GM23338 (cell line): Measurements from ENCODE around the gene DCST2. TPM values are rescaled to one million over a fixed set of nuclear protein-coding genes. Genes with fewer than 3 reads are reported as not detected.
A peak's percentile ranks its signal among the peaks of the same experiment; 100 is the strongest.

ENCODE experiments used
- ATAC-seq: fragments of 200-7000 bp; cut with Tn5 transposase; 3 replicates; pipeline ENCODE4 v1.9.1; 2020
- DNase-seq: peaks from one replicate; pipeline ENCODE4 v3.0.0-alpha.2; 2015; ENCODE audit warnings: low spot score
- H2AFZ ChIP-seq: fragments of 200-600 bp; sonication (generic); 2 replicates; pipeline ENCODE4 v1.8.0; 2016; ENCODE audit warnings: antibody characterized with exemption, mild to moderate bottlenecking, moderate library complexity
- H3F3A ChIP-seq: fragments of 200-600 bp; sonication (generic); replicated peaks from 2 replicates; pipeline ENCODE4 v1.8.0; 2017; ENCODE audit warnings: antibody characterized with exemption, mixed run types, low read depth
- H3K27ac ChIP-seq: fragments of 200-600 bp; sonication (generic); 2 replicates; pipeline ENCODE4 v1.6.1; 2016; ENCODE audit warnings: low read depth
- H3K27me3 ChIP-seq: fragments of 200-600 bp; sonication (generic); 2 replicates; pipeline ENCODE4 v1.8.0; 2016; ENCODE audit warnings: mild to moderate bottlenecking, mixed run types, moderate library complexity; ENCODE audit not compliant: insufficient read depth
- H3K36me3 ChIP-seq: fragments of 200-600 bp; sonication (generic); 2 replicates; pipeline ENCODE4 v1.8.0; 2016; ENCODE audit warnings: mild to moderate bottlenecking; ENCODE audit not compliant: insufficient read depth
- H3K4me1 ChIP-seq: fragments of 200-600 bp; sonication (generic); 2 replicates; pipeline ENCODE4 v1.8.0; 2016; ENCODE audit warnings: mild to moderate bottlenecking, moderate library complexity; ENCODE audit not compliant: insufficient read depth
- H3K4me2 ChIP-seq: fragments of 200-600 bp; sonication (generic); 2 replicates; pipeline ENCODE4 v1.7.1; 2017; ENCODE audit warnings: mixed run types
- H3K4me3 ChIP-seq: fragments of 200-600 bp; sonication (generic); 2 replicates; pipeline ENCODE4 v1.6.1; 2016; ENCODE audit warnings: mixed run types
- H3K79me2 ChIP-seq: fragments of 200-600 bp; sonication (generic); replicated peaks from 2 replicates; pipeline ENCODE4 v1.8.0; 2017; ENCODE audit warnings: mild to moderate bottlenecking; ENCODE audit not compliant: insufficient read depth
- H3K9me2 ChIP-seq: fragments of 200-600 bp; sonication (generic); 2 replicates; pipeline ENCODE4 v1.8.0; 2017; ENCODE audit not compliant: insufficient read depth
- H4K20me1 ChIP-seq: fragments of 200-600 bp; sonication (generic); replicated peaks from 2 replicates; pipeline ENCODE4 v1.8.0; 2017; ENCODE audit warnings: mild to moderate bottlenecking; ENCODE audit not compliant: insufficient read depth
- H3K27ac Mint-ChIP-seq: 2 replicates; pipeline ENCODE4 v1.8.0; 2020; ENCODE audit warnings: inconsistent platforms, mild to moderate bottlenecking, moderate library complexity, mixed read lengths
- H3K27me3 Mint-ChIP-seq: 3 replicates; pipeline ENCODE4 v1.8.0; 2022; ENCODE audit warnings: low read depth, mild to moderate bottlenecking, moderate library complexity, mixed read lengths, inconsistent platforms; ENCODE audit not compliant: insufficient read depth, poor library complexity
- H3K36me3 Mint-ChIP-seq: 3 replicates; pipeline ENCODE4 v1.8.0; 2021; ENCODE audit warnings: low read depth, mild to moderate bottlenecking, inconsistent platforms, moderate library complexity, mixed read lengths
- H3K4me1 Mint-ChIP-seq: 3 replicates; pipeline ENCODE4 v1.8.0; 2020; ENCODE audit warnings: mild to moderate bottlenecking, inconsistent platforms, mixed read lengths
- H3K4me3 Mint-ChIP-seq: 3 replicates; pipeline ENCODE4 v1.8.0; 2021; ENCODE audit warnings: moderate library complexity, mild to moderate bottlenecking, inconsistent platforms, mixed read lengths
- H3K9me3 Mint-ChIP-seq: 3 replicates; pipeline ENCODE4 v1.8.0; 2020; ENCODE audit warnings: moderate library complexity, mild to moderate bottlenecking, inconsistent platforms, mixed read lengths
- CREB1 ChIP-seq: fragments of 250-450 bp; sonication (Bioruptor Pico); IDR thresholded peaks from 2 replicates; pipeline ENCODE4 v1.5.0; 2020; ENCODE audit warnings: low read depth, mild to moderate bottlenecking, moderate library complexity
- EZH2 ChIP-seq: fragments of 200-600 bp; sonication (generic); IDR thresholded peaks from one replicate; pipeline ENCODE4 v1.8.0; 2017; ENCODE audit warnings: antibody characterized with exemption, mild to moderate bottlenecking, low read depth; ENCODE audit not compliant: unreplicated experiment
- EZH2phosphoT487 ChIP-seq: fragments of 200-600 bp; sonication (generic); IDR thresholded peaks from one replicate; pipeline ENCODE4 v1.8.1; 2018; ENCODE audit warnings: antibody characterized with exemption; ENCODE audit not compliant: unreplicated experiment
- JUNB ChIP-seq: IDR thresholded peaks from one replicate; pipeline ENCODE4 v1.6.1; 2016; ENCODE audit warnings: antibody characterized with exemption; ENCODE audit not compliant: unreplicated experiment
- NANOG ChIP-seq: IDR thresholded peaks from 2 replicates; pipeline ENCODE4 v1.6.1; 2016; ENCODE audit warnings: antibody characterized with exemption, borderline replicate concordance
- POLR2AphosphoS5 ChIP-seq: IDR thresholded peaks from 2 replicates; pipeline ENCODE4 v1.6.1; 2016; ENCODE audit warnings: antibody characterized with exemption, low read depth
- STAT1 ChIP-seq: IDR thresholded peaks from one replicate; pipeline ENCODE4 v1.6.1; 2016; ENCODE audit warnings: antibody characterized with exemption; ENCODE audit not compliant: unreplicated experiment
- ZNF114 ChIP-seq: fragments of 250-450 bp; sonication (Bioruptor Pico); IDR thresholded peaks from 2 replicates; pipeline ENCODE4 v1.5.0; 2020; ENCODE audit warnings: mild to moderate bottlenecking, moderate library complexity
- ZNF331 ChIP-seq: fragments of 250-450 bp; sonication (Bioruptor Pico); IDR thresholded peaks from 2 replicates; pipeline ENCODE4 v1.5.0; 2020; ENCODE audit warnings: low read depth, mild to moderate bottlenecking, moderate library complexity
- polyA plus RNA-seq: library from polyadenylated mRNA; unstranded; fragments of >200 nt; fragmentation: Nextera tagmentation; extraction: Ambion mirVana; gene quantifications from 2 replicates; pipeline ENCODE4 v1.2.1, GENCODE V29; 2016
- total RNA-seq: library from RNA; depleted of rRNA; stranded (reverse); fragments of >200 nt; shearing (Covaris generic); gene quantifications from 2 replicates; pipeline ENCODE4 v1.2.3, GENCODE V29; 2014
- TF ChIP-seq, protein P1 (sequence below): IDR thresholded peaks from one replicate; pipeline ENCODE4 v1.6.1; 2018; ENCODE audit warnings: antibody characterized with exemption; ENCODE audit not compliant: unreplicated experiment
- TF ChIP-seq, protein P2 (sequence below), 2 experiments: fragments of 200-600 bp in 1 of 2; sonication (generic) in 1 of 2; conservative IDR thresholded peaks; 2 replicates each; pipeline versions ENCODE4 v1.5.1 to v1.6.1; 2016 to 2017; ENCODE audit warnings: antibody characterized with exemption in 2 of 2, low read depth in 2 of 2, mild to moderate bottlenecking in 2 of 2, moderate library complexity in 1 of 2
- TF ChIP-seq, protein P3 (sequence below): IDR thresholded peaks from 2 replicates; pipeline ENCODE4 v1.6.1; 2016; ENCODE audit warnings: antibody characterized with exemption
- TF ChIP-seq, protein P4 (sequence below): fragments of 250-450 bp; sonication (Bioruptor Pico); IDR thresholded peaks from 2 replicates; pipeline ENCODE4 v1.5.0; 2020; ENCODE audit warnings: mild to moderate bottlenecking, moderate library complexity

DCST2 gene
- total and polyA plus RNA-seq, 2 experiments from 2014 or later = 0.78 TPM; not detected in 1

DNA sequence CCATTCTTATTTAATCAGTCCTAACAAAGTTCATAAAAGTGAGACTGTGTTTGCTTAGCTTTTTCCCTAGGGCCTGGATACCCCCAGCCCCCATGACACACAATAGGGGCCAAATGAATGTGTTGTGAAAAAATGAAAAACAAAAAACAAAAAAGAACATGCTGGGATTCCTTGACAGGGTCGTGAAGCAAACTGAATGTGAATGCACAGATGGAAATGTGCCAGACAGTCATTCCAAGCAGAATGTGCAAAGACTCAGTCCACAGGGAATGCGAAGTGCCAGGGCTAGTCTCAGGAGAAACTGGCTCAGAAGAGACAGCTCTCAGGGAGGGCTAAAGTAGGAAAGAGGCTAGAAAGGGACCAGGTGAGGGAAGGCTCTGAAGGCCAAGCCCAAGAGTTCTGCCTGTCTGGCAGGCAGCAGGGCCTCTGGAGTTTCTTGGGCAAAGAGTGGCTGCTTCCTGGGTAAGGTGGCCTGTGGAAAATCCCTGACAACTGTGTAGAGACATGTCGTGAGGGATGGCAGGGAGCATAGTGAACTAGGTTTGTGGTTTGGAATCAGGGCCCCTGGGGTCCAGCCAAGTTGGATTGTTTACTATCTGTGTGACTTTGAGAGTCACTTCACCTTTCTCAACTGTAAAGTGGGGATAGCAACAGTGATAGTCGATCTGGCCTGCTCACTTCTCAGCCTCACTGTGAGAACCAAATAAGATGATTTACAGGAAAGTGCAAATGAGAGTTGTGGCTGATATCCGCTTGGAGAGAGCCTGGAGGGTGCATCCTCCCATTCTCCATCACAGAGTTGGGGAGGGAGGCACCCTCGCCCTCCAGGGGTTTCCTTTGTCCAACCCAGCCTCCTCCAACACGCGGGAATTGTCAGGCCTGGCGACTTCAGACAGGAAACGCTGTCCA lies 16.3 kb upstream of the DCST2 start:
- H3K27me3 Mint-ChIP-seq = peaks cover 27% of the 10 kb centered on the region
- Histone ChIP-seq H3K4me1 (peaks cover 18% of the 10 kb centered on the region; the same call in 1 of the 2 replicates), H3K79me2 (no peaks in the 10 kb centered on the region), H3K27me3 (peaks cover 24% of the 10 kb centered on the region), H3K4me2 (peak overlapping the region; percentile 98), H3K36me3 (no peaks in the 10 kb centered on the region), H2AFZ (peak overlapping the region; percentile 97), H4K20me1 (peaks cover 3% of the 10 kb centered on the region; the same call in 1 of the 2 replicates), H3K4me3 (peak overlapping the region; percentile 90), H3F3A (peaks cover 12% of the 10 kb centered on the region; the same call in 1 of the 2 replicates), H3K27ac (no peak overlapping the region), H3K9me2 (no peaks in the 10 kb centered on the region)
- no peak overlapping the region for H3K27ac Mint-ChIP-seq
- TF ChIP-seq EZH2phosphoT487 = no peak
- no peak for TF ChIP-seq ZNF114 (CRISPR knock-in tag)
- TF ChIP-seq, protein P1, sequence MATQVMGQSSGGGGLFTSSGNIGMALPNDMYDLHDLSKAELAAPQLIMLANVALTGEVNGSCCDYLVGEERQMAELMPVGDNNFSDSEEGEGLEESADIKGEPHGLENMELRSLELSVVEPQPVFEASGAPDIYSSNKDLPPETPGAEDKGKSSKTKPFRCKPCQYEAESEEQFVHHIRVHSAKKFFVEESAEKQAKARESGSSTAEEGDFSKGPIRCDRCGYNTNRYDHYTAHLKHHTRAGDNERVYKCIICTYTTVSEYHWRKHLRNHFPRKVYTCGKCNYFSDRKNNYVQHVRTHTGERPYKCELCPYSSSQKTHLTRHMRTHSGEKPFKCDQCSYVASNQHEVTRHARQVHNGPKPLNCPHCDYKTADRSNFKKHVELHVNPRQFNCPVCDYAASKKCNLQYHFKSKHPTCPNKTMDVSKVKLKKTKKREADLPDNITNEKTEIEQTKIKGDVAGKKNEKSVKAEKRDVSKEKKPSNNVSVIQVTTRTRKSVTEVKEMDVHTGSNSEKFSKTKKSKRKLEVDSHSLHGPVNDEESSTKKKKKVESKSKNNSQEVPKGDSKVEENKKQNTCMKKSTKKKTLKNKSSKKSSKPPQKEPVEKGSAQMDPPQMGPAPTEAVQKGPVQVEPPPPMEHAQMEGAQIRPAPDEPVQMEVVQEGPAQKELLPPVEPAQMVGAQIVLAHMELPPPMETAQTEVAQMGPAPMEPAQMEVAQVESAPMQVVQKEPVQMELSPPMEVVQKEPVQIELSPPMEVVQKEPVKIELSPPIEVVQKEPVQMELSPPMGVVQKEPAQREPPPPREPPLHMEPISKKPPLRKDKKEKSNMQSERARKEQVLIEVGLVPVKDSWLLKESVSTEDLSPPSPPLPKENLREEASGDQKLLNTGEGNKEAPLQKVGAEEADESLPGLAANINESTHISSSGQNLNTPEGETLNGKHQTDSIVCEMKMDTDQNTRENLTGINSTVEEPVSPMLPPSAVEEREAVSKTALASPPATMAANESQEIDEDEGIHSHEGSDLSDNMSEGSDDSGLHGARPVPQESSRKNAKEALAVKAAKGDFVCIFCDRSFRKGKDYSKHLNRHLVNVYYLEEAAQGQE = no peak
- TF ChIP-seq, protein P2, sequence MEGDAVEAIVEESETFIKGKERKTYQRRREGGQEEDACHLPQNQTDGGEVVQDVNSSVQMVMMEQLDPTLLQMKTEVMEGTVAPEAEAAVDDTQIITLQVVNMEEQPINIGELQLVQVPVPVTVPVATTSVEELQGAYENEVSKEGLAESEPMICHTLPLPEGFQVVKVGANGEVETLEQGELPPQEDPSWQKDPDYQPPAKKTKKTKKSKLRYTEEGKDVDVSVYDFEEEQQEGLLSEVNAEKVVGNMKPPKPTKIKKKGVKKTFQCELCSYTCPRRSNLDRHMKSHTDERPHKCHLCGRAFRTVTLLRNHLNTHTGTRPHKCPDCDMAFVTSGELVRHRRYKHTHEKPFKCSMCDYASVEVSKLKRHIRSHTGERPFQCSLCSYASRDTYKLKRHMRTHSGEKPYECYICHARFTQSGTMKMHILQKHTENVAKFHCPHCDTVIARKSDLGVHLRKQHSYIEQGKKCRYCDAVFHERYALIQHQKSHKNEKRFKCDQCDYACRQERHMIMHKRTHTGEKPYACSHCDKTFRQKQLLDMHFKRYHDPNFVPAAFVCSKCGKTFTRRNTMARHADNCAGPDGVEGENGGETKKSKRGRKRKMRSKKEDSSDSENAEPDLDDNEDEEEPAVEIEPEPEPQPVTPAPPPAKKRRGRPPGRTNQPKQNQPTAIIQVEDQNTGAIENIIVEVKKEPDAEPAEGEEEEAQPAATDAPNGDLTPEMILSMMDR (conservative IDR thresholded peaks at IDR 0.05; ENCODE audit: low read depth in 2 of 2) = no peak
- no peak for TF ChIP-seq STAT1
- no peak for TF ChIP-seq CREB1
- TF ChIP-seq ZNF331 (CRISPR knock-in tag) = no peak
- TF ChIP-seq NANOG = no peak
- TF ChIP-seq, protein P3, sequence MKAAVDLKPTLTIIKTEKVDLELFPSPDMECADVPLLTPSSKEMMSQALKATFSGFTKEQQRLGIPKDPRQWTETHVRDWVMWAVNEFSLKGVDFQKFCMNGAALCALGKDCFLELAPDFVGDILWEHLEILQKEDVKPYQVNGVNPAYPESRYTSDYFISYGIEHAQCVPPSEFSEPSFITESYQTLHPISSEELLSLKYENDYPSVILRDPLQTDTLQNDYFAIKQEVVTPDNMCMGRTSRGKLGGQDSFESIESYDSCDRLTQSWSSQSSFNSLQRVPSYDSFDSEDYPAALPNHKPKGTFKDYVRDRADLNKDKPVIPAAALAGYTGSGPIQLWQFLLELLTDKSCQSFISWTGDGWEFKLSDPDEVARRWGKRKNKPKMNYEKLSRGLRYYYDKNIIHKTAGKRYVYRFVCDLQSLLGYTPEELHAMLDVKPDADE = no peak
- no peak for TF ChIP-seq POLR2AphosphoS5
- no peak for TF ChIP-seq EZH2
- TF ChIP-seq JUNB = no peak
- TF ChIP-seq, protein P4, sequence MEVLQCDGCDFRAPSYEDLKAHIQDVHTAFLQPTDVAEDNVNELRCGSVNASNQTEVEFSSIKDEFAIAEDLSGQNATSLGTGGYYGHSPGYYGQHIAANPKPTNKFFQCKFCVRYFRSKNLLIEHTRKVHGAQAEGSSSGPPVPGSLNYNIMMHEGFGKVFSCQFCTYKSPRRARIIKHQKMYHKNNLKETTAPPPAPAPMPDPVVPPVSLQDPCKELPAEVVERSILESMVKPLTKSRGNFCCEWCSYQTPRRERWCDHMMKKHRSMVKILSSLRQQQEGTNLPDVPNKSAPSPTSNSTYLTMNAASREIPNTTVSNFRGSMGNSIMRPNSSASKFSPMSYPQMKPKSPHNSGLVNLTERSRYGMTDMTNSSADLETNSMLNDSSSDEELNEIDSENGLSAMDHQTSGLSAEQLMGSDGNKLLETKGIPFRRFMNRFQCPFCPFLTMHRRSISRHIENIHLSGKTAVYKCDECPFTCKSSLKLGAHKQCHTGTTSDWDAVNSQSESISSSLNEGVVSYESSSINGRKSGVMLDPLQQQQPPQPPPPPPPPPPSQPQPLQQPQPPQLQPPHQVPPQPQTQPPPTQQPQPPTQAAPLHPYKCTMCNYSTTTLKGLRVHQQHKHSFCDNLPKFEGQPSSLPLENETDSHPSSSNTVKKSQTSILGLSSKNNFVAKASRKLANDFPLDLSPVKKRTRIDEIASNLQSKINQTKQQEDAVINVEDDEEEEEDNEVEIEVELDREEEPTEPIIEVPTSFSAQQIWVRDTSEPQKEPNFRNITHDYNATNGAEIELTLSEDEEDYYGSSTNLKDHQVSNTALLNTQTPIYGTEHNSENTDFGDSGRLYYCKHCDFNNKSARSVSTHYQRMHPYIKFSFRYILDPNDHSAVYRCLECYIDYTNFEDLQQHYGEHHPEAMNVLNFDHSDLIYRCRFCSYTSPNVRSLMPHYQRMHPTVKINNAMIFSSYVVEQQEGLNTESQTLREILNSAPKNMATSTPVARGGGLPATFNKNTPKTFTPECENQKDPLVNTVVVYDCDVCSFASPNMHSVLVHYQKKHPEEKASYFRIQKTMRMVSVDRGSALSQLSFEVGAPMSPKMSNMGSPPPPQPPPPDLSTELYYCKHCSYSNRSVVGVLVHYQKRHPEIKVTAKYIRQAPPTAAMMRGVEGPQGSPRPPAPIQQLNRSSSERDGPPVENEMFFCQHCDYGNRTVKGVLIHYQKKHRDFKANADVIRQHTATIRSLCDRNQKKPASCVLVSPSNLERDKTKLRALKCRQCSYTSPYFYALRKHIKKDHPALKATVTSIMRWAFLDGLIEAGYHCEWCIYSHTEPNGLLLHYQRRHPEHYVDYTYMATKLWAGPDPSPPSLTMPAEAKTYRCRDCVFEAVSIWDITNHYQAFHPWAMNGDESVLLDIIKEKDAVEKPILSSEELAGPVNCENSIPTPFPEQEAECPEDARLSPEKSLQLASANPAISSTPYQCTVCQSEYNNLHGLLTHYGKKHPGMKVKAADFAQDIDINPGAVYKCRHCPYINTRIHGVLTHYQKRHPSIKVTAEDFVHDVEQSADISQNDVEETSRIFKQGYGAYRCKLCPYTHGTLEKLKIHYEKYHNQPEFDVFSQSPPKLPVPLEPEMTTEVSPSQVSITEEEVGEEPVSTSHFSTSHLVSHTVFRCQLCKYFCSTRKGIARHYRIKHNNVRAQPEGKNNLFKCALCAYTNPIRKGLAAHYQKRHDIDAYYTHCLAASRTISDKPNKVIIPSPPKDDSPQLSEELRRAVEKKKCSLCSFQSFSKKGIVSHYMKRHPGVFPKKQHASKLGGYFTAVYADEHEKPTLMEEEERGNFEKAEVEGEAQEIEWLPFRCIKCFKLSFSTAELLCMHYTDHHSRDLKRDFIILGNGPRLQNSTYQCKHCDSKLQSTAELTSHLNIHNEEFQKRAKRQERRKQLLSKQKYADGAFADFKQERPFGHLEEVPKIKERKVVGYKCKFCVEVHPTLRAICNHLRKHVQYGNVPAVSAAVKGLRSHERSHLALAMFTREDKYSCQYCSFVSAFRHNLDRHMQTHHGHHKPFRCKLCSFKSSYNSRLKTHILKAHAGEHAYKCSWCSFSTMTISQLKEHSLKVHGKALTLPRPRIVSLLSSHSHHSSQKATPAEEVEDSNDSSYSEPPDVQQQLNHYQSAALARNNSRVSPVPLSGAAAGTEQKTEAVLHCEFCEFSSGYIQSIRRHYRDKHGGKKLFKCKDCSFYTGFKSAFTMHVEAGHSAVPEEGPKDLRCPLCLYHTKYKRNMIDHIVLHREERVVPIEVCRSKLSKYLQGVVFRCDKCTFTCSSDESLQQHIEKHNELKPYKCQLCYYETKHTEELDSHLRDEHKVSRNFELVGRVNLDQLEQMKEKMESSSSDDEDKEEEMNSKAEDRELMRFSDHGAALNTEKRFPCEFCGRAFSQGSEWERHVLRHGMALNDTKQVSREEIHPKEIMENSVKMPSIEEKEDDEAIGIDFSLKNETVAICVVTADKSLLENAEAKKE = no peak
- peak overlapping the region; percentile 82 for H3K4me3 Mint-ChIP-seq
- ATAC-seq (no peak), DNase-seq (no peak)
- H3K36me3 Mint-ChIP-seq = no peaks in the 10 kb centered on the region; the same call in 2 of the 3 replicates
- peaks cover 48% of the 10 kb centered on the region for H3K4me1 Mint-ChIP-seq
- no peaks in the 10 kb centered on the region; the same call in 2 of the 3 replicates for H3K9me3 Mint-ChIP-seq
